ENCODE data around the gene GNG13.
"Not testable (repeated sequence)": the region's sequence is repeated elsewhere in the genome, so short reads cannot be mapped to it uniquely, and the experiment has no call there.

Gene GNG13

GRCh38 chr16:799948-800833 lies at the start of gene GNG13:
GNG13 (minus strand) TSS chr16:800734; CDS start chr16:799077, 1,657 bp downstream.
- DNase-seq (ENCODE audit: low spot score) = no peak

GRCh38 chr16:848510-849253 lies 48.1 kb upstream of the GNG13 start:
- no peak for DNase-seq (ENCODE audit: low spot score)

DNA sequence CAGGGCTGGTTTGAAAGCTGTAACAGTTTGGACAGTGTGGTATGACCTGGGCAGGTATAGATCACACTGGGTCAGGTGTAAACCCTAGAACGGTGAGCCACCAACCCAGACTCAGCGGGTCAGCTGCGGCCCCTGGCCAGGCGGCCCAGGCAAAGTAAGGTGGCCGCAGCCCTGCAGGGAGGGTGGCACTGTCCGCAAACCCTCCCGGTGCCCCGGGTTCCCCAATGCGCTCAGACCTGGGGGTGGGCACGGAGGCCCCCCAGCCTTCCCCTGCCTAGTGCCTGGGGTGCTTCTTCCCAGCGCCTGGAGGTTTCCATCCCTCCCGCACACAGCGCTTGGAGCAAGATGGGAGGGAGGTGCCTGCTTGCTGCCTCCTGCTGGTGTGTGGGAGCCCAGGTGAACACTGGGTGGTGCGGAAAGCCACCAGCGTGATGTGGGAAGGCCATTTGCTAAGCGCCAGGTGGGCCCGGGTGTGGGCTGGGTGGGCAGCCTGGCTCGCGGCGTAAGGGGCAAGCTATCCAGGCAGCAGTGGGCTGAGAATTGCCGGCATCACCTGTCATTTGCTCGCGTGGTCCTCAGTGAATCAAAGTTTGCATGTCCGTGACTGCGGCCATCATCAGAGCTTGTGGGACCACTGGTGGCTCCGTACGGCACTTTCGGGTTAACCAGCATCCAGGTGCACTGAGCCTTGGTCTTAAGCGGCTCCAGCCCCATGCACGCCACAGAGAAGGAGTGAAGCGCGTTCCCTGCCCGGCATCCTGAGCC lies 47.3 kb upstream of the GNG13 start:
- DNase-seq (ENCODE audit: low spot score) = no peak

- no peak for DNase-seq (ENCODE audit: low spot score)
Observed at GRCh38 chr16:847151-847550, 46.6 kb upstream of the GNG13 start.

DNA sequence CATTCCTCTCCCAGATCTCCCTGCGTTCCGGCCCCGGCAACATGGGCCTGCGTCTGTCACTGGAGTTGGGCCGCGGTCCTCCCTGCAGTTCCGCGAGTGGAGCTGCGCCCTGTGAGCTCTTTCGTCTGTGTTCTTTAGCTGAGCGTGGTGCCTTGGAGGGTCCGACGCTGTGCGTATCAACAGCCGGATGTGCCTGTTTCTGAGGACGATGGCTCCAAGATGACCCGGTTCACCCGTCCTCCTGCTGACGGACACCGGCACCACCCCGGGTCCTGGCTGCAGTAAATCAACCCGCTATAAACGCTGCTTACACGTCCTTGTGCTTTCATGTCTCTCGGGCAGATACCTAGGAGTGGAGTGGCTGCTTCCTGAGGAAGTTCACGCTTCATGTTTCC lies 44.8 kb upstream of the GNG13 start:
- no peak for DNase-seq (ENCODE audit: low spot score)

- no peak for DNase-seq (ENCODE audit: low spot score)
Observed at GRCh38 chr16:844638-845350, 44.3 kb upstream of the GNG13 start.

GRCh38 chr16:843771-844170 lies 43.2 kb upstream of the GNG13 start:
- no peak for DNase-seq (ENCODE audit: low spot score)

GRCh38 chr16:842711-843560 lies 42.4 kb upstream of the GNG13 start:
- no peak for DNase-seq (ENCODE audit: low spot score)

- no peak for DNase-seq (ENCODE audit: low spot score)
Observed at GRCh38 chr16:842061-842476, 41.5 kb upstream of the GNG13 start.

DNA sequence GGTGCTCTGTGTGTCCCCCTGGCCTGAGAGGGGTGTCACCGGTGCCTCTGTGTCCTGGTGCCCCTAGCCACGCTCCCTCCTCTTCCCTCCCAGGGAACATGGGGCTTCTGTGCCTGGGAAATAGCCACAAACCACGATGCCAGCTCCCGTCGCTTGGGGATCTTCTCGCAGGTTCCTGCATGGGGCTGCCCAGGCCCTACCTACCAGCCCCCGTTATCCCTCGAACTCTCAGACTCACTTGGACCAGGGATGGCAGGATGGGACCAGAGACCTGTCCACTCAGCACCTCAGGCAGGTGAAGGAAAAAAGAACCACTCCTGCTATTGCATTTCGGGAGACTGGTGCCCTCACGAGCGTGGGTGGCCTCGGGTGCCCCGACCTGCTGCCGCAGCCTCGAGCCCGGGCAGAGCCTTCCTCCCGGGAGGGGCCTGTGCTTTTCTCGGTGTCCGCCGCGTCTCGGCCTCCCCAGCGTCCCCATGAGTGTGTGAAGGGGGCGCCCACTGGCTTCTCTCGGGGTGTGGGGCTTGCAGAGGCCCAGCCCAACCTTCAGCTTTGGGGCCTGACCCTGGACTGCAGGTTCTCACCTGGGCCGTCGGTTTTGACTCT lies 41.0 kb upstream of the GNG13 start:
- DNase-seq (ENCODE audit: low spot score) = no peak

DNA sequence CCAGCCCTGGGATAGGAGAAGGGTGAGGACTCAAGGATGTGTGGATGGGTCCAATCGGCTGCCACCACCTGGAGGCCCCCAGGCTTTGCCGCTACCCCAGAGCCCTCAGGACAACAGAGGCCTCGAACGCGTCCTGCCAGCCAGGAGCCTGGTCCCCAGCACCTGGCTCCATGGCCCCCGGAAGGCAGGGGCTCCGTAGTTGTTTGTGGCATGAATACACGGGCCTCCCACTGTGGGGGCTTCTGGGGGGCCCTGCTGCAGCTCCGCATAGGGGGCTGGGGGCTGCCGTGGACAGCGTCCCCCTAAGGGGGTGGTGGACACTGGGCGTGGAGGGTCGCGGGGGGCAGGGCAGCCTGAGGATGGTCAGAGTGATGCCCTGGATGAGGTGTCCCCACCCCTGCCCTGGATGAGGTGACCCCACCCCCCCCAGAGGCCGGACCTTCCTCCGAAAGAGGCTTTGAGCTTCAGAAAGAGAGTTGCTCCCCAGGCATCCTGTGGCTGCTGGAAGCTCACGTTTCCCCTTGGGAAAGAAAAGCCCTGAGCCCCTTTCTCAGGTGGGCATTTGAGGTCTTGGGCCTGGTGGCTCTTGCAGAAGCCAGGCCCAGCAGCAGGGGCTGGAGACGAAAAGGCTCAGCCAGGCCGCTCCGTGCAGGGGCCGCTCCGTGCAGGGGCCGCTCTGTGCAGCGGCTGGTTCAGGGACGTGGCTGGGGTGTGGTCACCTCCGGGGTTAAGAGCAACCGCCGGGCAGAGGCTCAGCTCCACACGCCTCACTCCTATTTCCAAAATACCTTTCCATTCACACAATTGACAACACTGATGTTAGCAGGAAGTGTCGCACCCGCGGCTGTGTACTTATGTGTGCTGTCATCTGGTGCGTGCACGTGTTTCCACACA lies 40.3 kb upstream of the GNG13 start:
- no peak for DNase-seq (ENCODE audit: low spot score)

GRCh38 chr16:839643-840408 lies 39.3 kb upstream of the GNG13 start:
- DNase-seq (ENCODE audit: low spot score) = no peak

GRCh38 chr16:838741-839140 lies 38.2 kb upstream of the GNG13 start:
- no peak for DNase-seq (ENCODE audit: low spot score)

- not testable (repeated sequence) for DNase-seq (ENCODE audit: low spot score)
Observed at GRCh38 chr16:836822-837221, 36.3 kb upstream of the GNG13 start.

DNA sequence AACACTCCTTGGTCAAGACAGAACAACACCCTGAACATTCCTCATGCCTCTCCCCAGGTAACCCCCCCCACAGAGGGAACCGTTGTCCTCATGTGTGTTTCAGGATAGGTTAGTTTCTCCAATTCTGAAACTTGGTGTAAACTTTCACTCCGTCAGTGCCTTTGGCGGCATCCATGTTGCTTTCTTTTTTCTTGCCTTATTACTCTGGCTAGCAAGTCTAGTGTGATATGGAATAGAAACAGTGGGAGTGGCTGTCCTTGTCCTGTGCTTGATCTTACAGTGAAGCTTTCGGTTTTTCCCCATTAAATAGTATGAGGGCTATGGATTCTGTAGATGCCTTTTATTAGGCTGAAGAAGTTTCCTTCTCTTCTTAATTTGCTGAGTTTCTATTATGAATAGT lies 35.7 kb upstream of the GNG13 start:
- DNase-seq (ENCODE audit: low spot score) = no peak

DNA sequence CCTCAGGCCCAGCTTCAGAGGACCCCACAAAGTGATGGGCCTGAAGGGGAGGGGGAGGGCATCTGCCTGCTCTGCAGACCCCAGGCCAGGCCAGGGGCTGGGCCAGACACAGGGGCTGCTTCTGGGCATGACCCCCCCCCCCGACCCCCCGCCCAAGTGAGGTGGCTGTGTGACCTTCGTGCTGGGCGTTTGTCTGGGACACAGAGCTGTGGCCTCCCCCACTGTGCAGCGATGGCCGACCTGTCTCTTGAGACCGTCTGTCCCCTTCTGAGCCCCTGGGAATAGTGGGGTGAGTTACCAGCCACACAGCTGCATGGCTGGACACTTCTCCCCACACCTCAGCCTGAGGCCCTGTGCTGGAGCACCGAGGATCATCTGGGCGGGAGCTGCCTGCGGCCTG lies 34.8 kb upstream of the GNG13 start:
- DNase-seq (ENCODE audit: low spot score) = no peak

GRCh38 chr16:833411-833810 lies 32.9 kb upstream of the GNG13 start:
- no peak for DNase-seq (ENCODE audit: low spot score)

- DNase-seq (ENCODE audit: low spot score) = no peak
Observed at GRCh38 chr16:832652-833336, 32.3 kb upstream of the GNG13 start.

Measured in germinal center (tissue), 1 donor.